HG02870 (cell line): ENCODE measurements around the gene RPS6KL1.

Experiments
- ATAC-seq: cut with Tn5 transposase; IDR thresholded peaks from one replicate; pipeline ENCODE4 v1.9.1; 2021; ENCODE audit warnings: mild to moderate bottlenecking, moderate library complexity; ENCODE audit not compliant: unreplicated experiment

Gene RPS6KL1

GRCh38 chr14:74952180-74952665 lies 29.2 kb upstream of the RPS6KL1 start:
- ATAC-seq: no peak

- ATAC-seq: no peak
These were observed 28.6 kb upstream of the RPS6KL1 start for GRCh38 chr14:74951443-74952179.

GRCh38 chr14:74950795-74951442 lies 27.9 kb upstream of the RPS6KL1 start:
- no peak for ATAC-seq

GRCh38 chr14:74949859-74950573 lies 27.0 kb upstream of the RPS6KL1 start:
- no peak for ATAC-seq

- ATAC-seq: no peak
These were observed 26.1 kb upstream of the RPS6KL1 start for GRCh38 chr14:74949191-74949601.

- no peak for ATAC-seq
These were observed 25.4 kb upstream of the RPS6KL1 start for GRCh38 chr14:74948228-74949175.

GRCh38 chr14:74947353-74948227 lies 24.5 kb upstream of the RPS6KL1 start:
- ATAC-seq: no peak

GRCh38 chr14:74946659-74947281 lies 23.7 kb upstream of the RPS6KL1 start:
- ATAC-seq: no peak

GRCh38 chr14:74945852-74946658 lies 23.0 kb upstream of the RPS6KL1 start:
- ATAC-seq: no peak

GRCh38 chr14:74945261-74945851 lies 22.3 kb upstream of the RPS6KL1 start:
- no peak for ATAC-seq

GRCh38 chr14:74942608-74943007 lies 19.5 kb upstream of the RPS6KL1 start:
- ATAC-seq: no peak

- no peak for ATAC-seq
These were observed 19.1 kb upstream of the RPS6KL1 start for GRCh38 chr14:74942181-74942580.

- no peak for ATAC-seq
These were observed 18.6 kb upstream of the RPS6KL1 start for GRCh38 chr14:74941676-74942097.

GRCh38 chr14:74940956-74941565 lies 18.0 kb upstream of the RPS6KL1 start:
- ATAC-seq: no peak

- ATAC-seq: no peak
These were observed 15.8 kb upstream of the RPS6KL1 start for GRCh38 chr14:74938531-74939495.

- ATAC-seq: no peak
These were observed 14.1 kb upstream of the RPS6KL1 start for GRCh38 chr14:74937171-74937570.
